ENCODE measurements around the gene OLFML3.

- TF ChIP-seq CTCF (IDR thresholded peaks at IDR 0.05; ENCODE audit: low read depth, low read length), result no peak
- TF ChIP-seq EZH2phosphoT487 (IDR thresholded peaks at IDR 0.05; ENCODE audit: low read depth), result no peak
Measured at GRCh38 chr1:113980110-113980509, 836 bp downstream of the OLFML3 start.

Data from OCI-LY3 (cell line).